Neural progenitor cell (in vitro differentiated cells): ENCODE measurements around the gene MAPRE2. TPM values are rescaled to one million over a fixed set of nuclear protein-coding genes. Genes with fewer than 3 reads are reported as not detected.

Source experiments
- DNase-seq: peaks from one replicate; pipeline ENCODE4 v3.0.0-alpha.2; 2016; ENCODE audit warnings: low spot score
- H2AFZ ChIP-seq: fragments of 200-600 bp; sonication (generic); replicated peaks from 2 replicates; pipeline ENCODE4 v1.6.1; 2016; ENCODE audit warnings: antibody characterized with exemption
- H3F3A ChIP-seq: fragments of 200-600 bp; sonication (generic); 2 replicates; pipeline ENCODE4 v1.6.1; 2016; ENCODE audit warnings: antibody characterized with exemption, low read depth
- H3K27ac ChIP-seq: fragments of 200-600 bp; sonication (generic); 2 replicates; pipeline ENCODE4 v1.5.1; 2016; ENCODE audit warnings: mild to moderate bottlenecking
- H3K27me3 ChIP-seq: fragments of 200-600 bp; sonication (generic); 2 replicates; pipeline ENCODE4 v1.6.1; 2016; ENCODE audit warnings: mild to moderate bottlenecking, moderate library complexity
- H3K36me3 ChIP-seq: fragments of 200-600 bp; sonication (generic); 2 replicates; pipeline ENCODE4 v1.5.1; 2016
- H3K4me1 ChIP-seq: fragments of 200-600 bp; sonication (generic); 2 replicates; pipeline ENCODE4 v1.6.1; 2016; ENCODE audit warnings: mixed run types
- H3K4me2 ChIP-seq: fragments of 200-600 bp; sonication (generic); 2 replicates; pipeline ENCODE4 v1.6.1; 2016
- H3K4me3 ChIP-seq: fragments of 200-600 bp; sonication (generic); 2 replicates; pipeline ENCODE4 v1.5.1; 2016
- H3K79me2 ChIP-seq: fragments of 200-600 bp; sonication (generic); 2 replicates; pipeline ENCODE4 v1.6.1; 2016; ENCODE audit warnings: low read depth
- H3K9ac ChIP-seq: fragments of 200-600 bp; sonication (generic); 2 replicates; pipeline ENCODE4 v1.6.1; 2016
- H3K9me3 ChIP-seq: fragments of 200-600 bp; sonication (generic); 2 replicates; pipeline ENCODE4 v1.5.1; 2016; ENCODE audit warnings: low read depth
- H4K20me1 ChIP-seq: fragments of 200-600 bp; sonication (generic); 2 replicates; pipeline ENCODE4 v1.6.1; 2016; ENCODE audit warnings: low read depth
- H3K27ac Mint-ChIP-seq: 3 replicates; pipeline ENCODE4 v1.8.0; 2021; ENCODE audit warnings: mixed read lengths
- H3K27me3 Mint-ChIP-seq: 2 replicates; pipeline ENCODE4 v1.8.0; 2022; ENCODE audit warnings: low read depth, mild to moderate bottlenecking, inconsistent platforms, moderate library complexity, mixed read lengths; ENCODE audit not compliant: insufficient read depth
- H3K36me3 Mint-ChIP-seq: 3 replicates; pipeline ENCODE4 v1.8.0; 2021; ENCODE audit warnings: mixed read lengths
- H3K4me1 Mint-ChIP-seq: 3 replicates; pipeline ENCODE4 v1.8.0; 2021; ENCODE audit warnings: mixed read lengths
- H3K4me3 Mint-ChIP-seq: 3 replicates; pipeline ENCODE4 v1.8.0; 2021; ENCODE audit warnings: mild to moderate bottlenecking, moderate library complexity, mixed read lengths
- H3K9me3 Mint-ChIP-seq: 3 replicates; pipeline ENCODE4 v1.8.0; 2020; ENCODE audit warnings: mixed read lengths
- EZH2 ChIP-seq: fragments of 200-600 bp; sonication (generic); IDR thresholded peaks from 2 replicates; pipeline ENCODE4 v1.6.1; 2017; ENCODE audit warnings: antibody characterized with exemption, mild to moderate bottlenecking, moderate library complexity
- EZH2phosphoT487 ChIP-seq: fragments of 200-600 bp; sonication (generic); IDR thresholded peaks from 2 replicates; pipeline ENCODE4 v1.6.1; 2017; ENCODE audit warnings: antibody characterized with exemption
- total RNA-seq: library from RNA; depleted of rRNA; stranded (reverse); fragments of >200 nt; gene quantifications from 2 replicates; pipeline ENCODE4 v1.2.3, GENCODE V29; 2015; ENCODE audit warnings: low replicate concordance
- TF ChIP-seq, protein P1 (sequence below): fragments of 200-600 bp; sonication (generic); IDR thresholded peaks from 2 replicates; pipeline ENCODE4 v1.5.1; 2017; ENCODE audit warnings: antibody characterized with exemption, mild to moderate bottlenecking

Gene MAPRE2
- total RNA-seq, 1 donor from 2014 or later: 34.6 TPM

GRCh38 chr18:35110059-35110458 lies 68.8 kb downstream of the MAPRE2 start:
- H3K4me3 ChIP-seq: no peak overlapping the region
- H2AFZ ChIP-seq: no peak overlapping the region
- H3F3A ChIP-seq: no peaks in the 10 kb centered on the region
- H3K4me3 Mint-ChIP-seq: no peak overlapping the region
- no peak for DNase-seq
- H3K27me3 ChIP-seq: no peaks in the 10 kb centered on the region
- H3K4me2 ChIP-seq: no peak overlapping the region
- no peak overlapping the region for H3K27ac Mint-ChIP-seq
- H3K9me3 ChIP-seq: no peaks in the 10 kb centered on the region
- no peak overlapping the region for H3K9ac ChIP-seq
- peaks cover 4% of the 10 kb centered on the region for H3K79me2 ChIP-seq
- H3K27ac ChIP-seq: no peak overlapping the region
- H3K36me3 Mint-ChIP-seq: peaks cover 10% of the 10 kb centered on the region
- TF ChIP-seq EZH2 (no peak), EZH2phosphoT487 (no peak)
- TF ChIP-seq, protein P1, sequence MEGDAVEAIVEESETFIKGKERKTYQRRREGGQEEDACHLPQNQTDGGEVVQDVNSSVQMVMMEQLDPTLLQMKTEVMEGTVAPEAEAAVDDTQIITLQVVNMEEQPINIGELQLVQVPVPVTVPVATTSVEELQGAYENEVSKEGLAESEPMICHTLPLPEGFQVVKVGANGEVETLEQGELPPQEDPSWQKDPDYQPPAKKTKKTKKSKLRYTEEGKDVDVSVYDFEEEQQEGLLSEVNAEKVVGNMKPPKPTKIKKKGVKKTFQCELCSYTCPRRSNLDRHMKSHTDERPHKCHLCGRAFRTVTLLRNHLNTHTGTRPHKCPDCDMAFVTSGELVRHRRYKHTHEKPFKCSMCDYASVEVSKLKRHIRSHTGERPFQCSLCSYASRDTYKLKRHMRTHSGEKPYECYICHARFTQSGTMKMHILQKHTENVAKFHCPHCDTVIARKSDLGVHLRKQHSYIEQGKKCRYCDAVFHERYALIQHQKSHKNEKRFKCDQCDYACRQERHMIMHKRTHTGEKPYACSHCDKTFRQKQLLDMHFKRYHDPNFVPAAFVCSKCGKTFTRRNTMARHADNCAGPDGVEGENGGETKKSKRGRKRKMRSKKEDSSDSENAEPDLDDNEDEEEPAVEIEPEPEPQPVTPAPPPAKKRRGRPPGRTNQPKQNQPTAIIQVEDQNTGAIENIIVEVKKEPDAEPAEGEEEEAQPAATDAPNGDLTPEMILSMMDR: no peak
- no peaks in the 10 kb centered on the region for H3K36me3 ChIP-seq
- no peaks in the 10 kb centered on the region for H3K27me3 Mint-ChIP-seq
- H3K4me1 Mint-ChIP-seq: no peaks in the 10 kb centered on the region
- H3K9me3 Mint-ChIP-seq: peaks cover 17% of the 10 kb centered on the region
- no peaks in the 10 kb centered on the region for H3K4me1 ChIP-seq
- H4K20me1 ChIP-seq: no peaks in the 10 kb centered on the region

GRCh38 chr18:35110554-35111485 lies 69.6 kb downstream of the MAPRE2 start:
- Histone ChIP-seq H3K4me2 (no peak overlapping the region), H2AFZ (no peak overlapping the region), H3K79me2 (peaks cover 4% of the 10 kb centered on the region), H3K27me3 (no peaks in the 10 kb centered on the region), H3K4me1 (no peaks in the 10 kb centered on the region), H4K20me1 (no peaks in the 10 kb centered on the region), H3K27ac (no peak overlapping the region), H3K4me3 (no peak overlapping the region), H3K9ac (no peak overlapping the region), H3K36me3 (no peaks in the 10 kb centered on the region), H3K9me3 (no peaks in the 10 kb centered on the region), H3F3A (no peaks in the 10 kb centered on the region)
- Mint-ChIP-seq H3K27ac (no peak overlapping the region), H3K9me3 (peaks cover 17% of the 10 kb centered on the region), H3K27me3 (no peaks in the 10 kb centered on the region), H3K36me3 (peaks cover 10% of the 10 kb centered on the region), H3K4me3 (no peak overlapping the region), H3K4me1 (no peaks in the 10 kb centered on the region)
- TF ChIP-seq, protein P1: no peak
- no peak for TF ChIP-seq EZH2phosphoT487
- TF ChIP-seq EZH2: no peak
- DNase-seq: no peak

GRCh38 chr18:35112696-35113095 lies 71.5 kb downstream of the MAPRE2 start:
- H3K36me3 Mint-ChIP-seq: peaks cover 10% of the 10 kb centered on the region
- no peak overlapping the region for H3K4me2 ChIP-seq
- H3F3A ChIP-seq: no peaks in the 10 kb centered on the region
- H3K27ac Mint-ChIP-seq: no peak overlapping the region
- no peak overlapping the region for H3K9ac ChIP-seq
- H3K79me2 ChIP-seq: peaks cover 4% of the 10 kb centered on the region
- no peak overlapping the region for H3K27ac ChIP-seq
- H3K4me3 Mint-ChIP-seq: no peak overlapping the region
- H3K9me3 ChIP-seq: no peaks in the 10 kb centered on the region
- DNase-seq: no peak
- H3K27me3 ChIP-seq: no peaks in the 10 kb centered on the region
- no peaks in the 10 kb centered on the region for H4K20me1 ChIP-seq
- H3K4me1 ChIP-seq: peaks cover 2% of the 10 kb centered on the region
- H3K4me3 ChIP-seq: no peak overlapping the region
- TF ChIP-seq EZH2phosphoT487 (no peak), EZH2 (no peak)
- TF ChIP-seq, protein P1: no peak
- peaks cover 7% of the 10 kb centered on the region for H3K4me1 Mint-ChIP-seq
- peaks cover 17% of the 10 kb centered on the region for H3K9me3 Mint-ChIP-seq
- H3K27me3 Mint-ChIP-seq: no peaks in the 10 kb centered on the region
- H3K36me3 ChIP-seq: no peaks in the 10 kb centered on the region
- no peak overlapping the region for H2AFZ ChIP-seq
